Mucosa of rectum (tissue), 2 donors: ENCODE data around the gene MACROH2A1.

Experiments used
- H3K27ac ChIP-seq, 2 donors: one replicate each; pipeline ENCODE4 v1.7.0; 2013; ENCODE audit warnings: inconsistent platforms in 2 of 2, low read depth in 2 of 2, low read length in 2 of 2
- H3K27me3 ChIP-seq, 2 donors: one replicate each; pipeline ENCODE4 v1.7.0; 2013; ENCODE audit warnings: low read length in 2 of 2; ENCODE audit not compliant: control insufficient read depth in 2 of 2, insufficient read depth in 2 of 2
- H3K36me3 ChIP-seq, 2 donors: one replicate each; pipeline ENCODE4 v1.7.0; 2013; ENCODE audit warnings: low read length in 2 of 2; ENCODE audit not compliant: control insufficient read depth in 2 of 2, insufficient read depth in 2 of 2
- H3K4me1 ChIP-seq, 2 donors: one replicate each; pipeline ENCODE4 v1.7.0; 2013; ENCODE audit warnings: low read length in 2 of 2, mild to moderate bottlenecking in 1 of 2; ENCODE audit not compliant: control insufficient read depth in 2 of 2, insufficient read depth in 2 of 2
- H3K4me3 ChIP-seq, 2 donors: one replicate each; pipeline ENCODE4 v1.7.0; 2013; ENCODE audit warnings: low read length in 2 of 2
- H3K9ac ChIP-seq, 2 donors: one replicate each; pipeline ENCODE4 v1.7.0; 2013; ENCODE audit warnings: low read length in 2 of 2, low read depth in 1 of 2, mild to moderate bottlenecking in 1 of 2
- H3K9me3 ChIP-seq, 2 donors: one replicate each; pipeline ENCODE4 v1.7.0; 2013; ENCODE audit warnings: low read length in 2 of 2; ENCODE audit not compliant: control insufficient read depth in 2 of 2
- donor health status: healthy.
- donor health status: Normal muscosa, but diverticular disease.

MACROH2A1 gene

DNA sequence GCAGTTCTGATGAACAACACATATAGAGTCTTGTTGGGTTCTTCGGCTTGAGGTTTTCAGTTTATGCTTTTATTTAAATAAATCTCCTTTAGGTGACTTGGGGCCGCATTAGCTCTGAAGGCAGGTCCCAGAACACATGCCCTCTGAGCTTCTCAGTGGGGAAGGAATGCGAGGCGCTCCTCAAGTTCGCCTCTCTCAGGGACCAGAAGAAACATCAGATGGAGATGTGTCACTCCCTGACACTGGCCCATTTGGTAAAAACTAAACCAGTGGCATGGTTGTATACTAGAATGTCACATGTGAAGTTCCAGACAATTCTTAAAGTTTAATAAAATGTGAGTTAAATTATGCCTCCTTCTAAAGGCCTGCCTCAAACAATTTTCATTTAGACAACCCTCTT, 1.9 kb downstream of the MACROH2A1 start:
- H3K4me3 ChIP-seq, result peak overlapping the region in 1 of 2 donors; percentile 83
- H3K36me3 ChIP-seq, result peaks cover 0 to 6% of the 10 kb centered on the region in 2 donors
- no peak overlapping the region for H3K27ac ChIP-seq
- H3K9me3 ChIP-seq, result no peaks in the 10 kb centered on the region
- H3K27me3 ChIP-seq, result no peaks in the 10 kb centered on the region
- H3K9ac ChIP-seq, result peak overlapping the region in 1 of 2 donors; percentile 26
- H3K4me1 ChIP-seq, result peaks cover 22 to 27% of the 10 kb centered on the region in 2 donors

GRCh38 chr5:135396459-135397055, 2.5 kb downstream of the MACROH2A1 start:
- H3K4me3 ChIP-seq, result no peak overlapping the region
- no peaks in the 10 kb centered on the region for H3K9me3 ChIP-seq
- H3K27ac ChIP-seq, result no peak overlapping the region
- H3K9ac ChIP-seq, result peak overlapping the region in 1 of 2 donors; percentile 26
- peaks cover 22 to 31% of the 10 kb centered on the region in 2 donors for H3K4me1 ChIP-seq
- H3K36me3 ChIP-seq, result peaks cover 0 to 11% of the 10 kb centered on the region in 2 donors
- no peaks in the 10 kb centered on the region for H3K27me3 ChIP-seq

DNA sequence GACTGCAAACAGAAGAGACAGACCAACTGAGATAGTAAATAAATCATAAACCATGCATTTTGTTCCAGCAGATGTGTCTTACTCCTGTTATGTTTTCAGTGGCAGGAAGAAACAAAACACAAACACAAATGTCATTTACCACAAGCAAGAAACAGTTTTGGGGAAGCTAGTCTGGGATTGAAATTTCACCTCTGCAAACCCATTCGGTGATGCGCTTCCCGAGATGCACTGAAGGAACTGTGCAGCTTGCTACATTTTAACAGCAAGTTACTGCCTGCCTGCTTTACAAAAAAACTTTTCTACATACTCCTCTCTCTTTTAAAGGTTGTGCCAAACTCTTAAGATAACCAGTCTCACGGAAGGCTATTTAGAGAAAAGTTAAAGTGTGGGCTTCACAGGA, 3.2 kb downstream of the MACROH2A1 start:
- no peak overlapping the region for H3K4me3 ChIP-seq
- H3K27me3 ChIP-seq, result no peaks in the 10 kb centered on the region
- H3K27ac ChIP-seq, result no peak overlapping the region
- H3K4me1 ChIP-seq, result peaks cover 22 to 36% of the 10 kb centered on the region in 2 donors
- no peaks in the 10 kb centered on the region for H3K9me3 ChIP-seq
- peaks cover 0 to 12% of the 10 kb centered on the region in 2 donors for H3K36me3 ChIP-seq
- H3K9ac ChIP-seq, result no peak overlapping the region

- H3K36me3 ChIP-seq, result peaks cover 0 to 12% of the 10 kb centered on the region in 2 donors
- no peak overlapping the region for H3K4me3 ChIP-seq
- no peaks in the 10 kb centered on the region for H3K27me3 ChIP-seq
- H3K9me3 ChIP-seq, result no peaks in the 10 kb centered on the region
- H3K4me1 ChIP-seq, result peaks cover 22 to 36% of the 10 kb centered on the region in 2 donors
- H3K27ac ChIP-seq, result no peak overlapping the region
- no peak overlapping the region for H3K9ac ChIP-seq
These were observed 3.6 kb downstream of the MACROH2A1 start for GRCh38 chr5:135395451-135395850.

DNA sequence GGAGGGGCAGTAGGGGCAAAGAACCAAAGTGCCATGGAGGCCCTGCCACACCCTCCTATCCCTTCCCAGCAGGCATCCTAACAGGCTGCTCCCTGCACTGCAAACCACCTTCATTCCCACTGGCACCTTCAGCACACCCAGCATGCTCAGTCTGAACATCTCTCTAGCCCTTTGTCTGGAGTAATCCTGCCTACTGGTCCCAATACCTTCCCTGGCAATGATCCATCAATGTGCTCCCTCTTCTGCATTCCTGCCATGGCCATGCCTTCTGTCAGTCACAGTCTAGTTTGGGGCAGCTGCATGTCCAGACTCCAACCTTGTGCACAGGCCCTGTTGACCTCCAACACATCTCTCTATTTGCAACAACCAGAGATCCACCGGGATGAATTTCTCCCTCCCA, 4.9 kb downstream of the MACROH2A1 start:
- peaks cover under 1 to 12% of the 10 kb centered on the region in 2 donors for H3K36me3 ChIP-seq
- H3K9ac ChIP-seq, result no peak overlapping the region
- H3K9me3 ChIP-seq, result no peaks in the 10 kb centered on the region
- H3K27me3 ChIP-seq, result no peaks in the 10 kb centered on the region
- H3K4me3 ChIP-seq, result peak overlapping the region in 1 of 2 donors; percentile 29
- H3K4me1 ChIP-seq, result peaks cover 22 to 33% of the 10 kb centered on the region in 2 donors
- peak overlapping the region; percentile 6 to 47 for H3K27ac ChIP-seq

- H3K36me3 ChIP-seq, result peaks cover 3 to 16% of the 10 kb centered on the region in 2 donors
- H3K4me3 ChIP-seq, result no peak overlapping the region
- H3K4me1 ChIP-seq, result peaks cover 22 to 33% of the 10 kb centered on the region in 2 donors
- no peak overlapping the region for H3K9ac ChIP-seq
- H3K27me3 ChIP-seq, result no peaks in the 10 kb centered on the region
- H3K9me3 ChIP-seq, result no peaks in the 10 kb centered on the region
- peak overlapping the region; percentile 6 to 47 for H3K27ac ChIP-seq
These were observed 5.3 kb downstream of the MACROH2A1 start for GRCh38 chr5:135393691-135394090.

- Histone ChIP-seq H3K4me1 (peaks cover 22 to 33% of the 10 kb centered on the region in 2 donors), H3K4me3 (no peak overlapping the region), H3K9me3 (no peaks in the 10 kb centered on the region), H3K36me3 (peaks cover 3 to 19% of the 10 kb centered on the region in 2 donors), H3K27me3 (no peaks in the 10 kb centered on the region), H3K9ac (no peak overlapping the region), H3K27ac (peak overlapping the region in 1 of 2 donors; percentile 47)
These were observed 5.8 kb downstream of the MACROH2A1 start for GRCh38 chr5:135393229-135393628.

DNA sequence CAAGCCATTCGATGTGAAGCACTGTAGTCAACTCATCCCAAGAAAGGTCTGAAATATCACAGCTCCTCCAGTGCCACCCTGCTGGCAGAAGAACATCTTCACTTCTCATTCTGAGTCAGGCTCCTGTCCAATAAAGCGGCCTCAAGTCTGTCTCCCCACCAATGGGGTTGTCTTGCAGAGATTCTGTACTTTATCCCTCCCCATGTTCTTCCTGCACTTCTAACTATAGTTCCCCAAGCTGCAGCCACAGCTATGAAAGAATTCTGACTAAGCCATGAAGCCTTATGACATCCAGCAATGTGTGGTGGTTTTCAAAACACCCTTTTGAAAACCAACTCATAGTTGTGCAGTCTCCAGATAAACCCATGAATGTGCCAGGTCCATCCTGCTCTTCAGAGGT, 6.8 kb downstream of the MACROH2A1 start:
- Histone ChIP-seq H3K4me3 (no peak overlapping the region), H3K27me3 (no peaks in the 10 kb centered on the region), H3K27ac (peak overlapping the region in 1 of 2 donors; percentile 31), H3K9ac (no peak overlapping the region), H3K9me3 (no peaks in the 10 kb centered on the region), H3K4me1 (peaks cover 22 to 29% of the 10 kb centered on the region in 2 donors), H3K36me3 (peaks cover 3 to 26% of the 10 kb centered on the region in 2 donors)

GRCh38 chr5:135391869-135392255, 7.2 kb downstream of the MACROH2A1 start:
- H3K36me3 ChIP-seq, result peaks cover 3 to 26% of the 10 kb centered on the region in 2 donors
- no peak overlapping the region for H3K9ac ChIP-seq
- H3K27ac ChIP-seq, result peak overlapping the region in 1 of 2 donors; percentile 32
- no peaks in the 10 kb centered on the region for H3K27me3 ChIP-seq
- peaks cover 25 to 30% of the 10 kb centered on the region in 2 donors for H3K4me1 ChIP-seq
- H3K4me3 ChIP-seq, result no peak overlapping the region
- H3K9me3 ChIP-seq, result no peaks in the 10 kb centered on the region

- Histone ChIP-seq H3K9ac (no peak overlapping the region), H3K27ac (peak overlapping the region in 1 of 2 donors; percentile 32), H3K4me1 (peaks cover 30 to 31% of the 10 kb centered on the region in 2 donors)
These were observed 7.7 kb downstream of the MACROH2A1 start for GRCh38 chr5:135391116-135391868.

More at GRCh38 chr5:135391116-135391868, 7.7 kb downstream of the MACROH2A1 start:
- no peak overlapping the region for H3K4me3 ChIP-seq
- peaks cover 3 to 26% of the 10 kb centered on the region in 2 donors for H3K36me3 ChIP-seq
- no peaks in the 10 kb centered on the region for H3K27me3 ChIP-seq
- H3K9me3 ChIP-seq, result no peaks in the 10 kb centered on the region
